ENCODE measurements around the gene CELA2B. TPM values are rescaled to one million over a fixed set of nuclear protein-coding genes. Genes with fewer than 3 reads are reported as not detected.

The CELA2B gene
- total RNA-seq, 1 experiment from 2014 or later = not detected

DNA sequence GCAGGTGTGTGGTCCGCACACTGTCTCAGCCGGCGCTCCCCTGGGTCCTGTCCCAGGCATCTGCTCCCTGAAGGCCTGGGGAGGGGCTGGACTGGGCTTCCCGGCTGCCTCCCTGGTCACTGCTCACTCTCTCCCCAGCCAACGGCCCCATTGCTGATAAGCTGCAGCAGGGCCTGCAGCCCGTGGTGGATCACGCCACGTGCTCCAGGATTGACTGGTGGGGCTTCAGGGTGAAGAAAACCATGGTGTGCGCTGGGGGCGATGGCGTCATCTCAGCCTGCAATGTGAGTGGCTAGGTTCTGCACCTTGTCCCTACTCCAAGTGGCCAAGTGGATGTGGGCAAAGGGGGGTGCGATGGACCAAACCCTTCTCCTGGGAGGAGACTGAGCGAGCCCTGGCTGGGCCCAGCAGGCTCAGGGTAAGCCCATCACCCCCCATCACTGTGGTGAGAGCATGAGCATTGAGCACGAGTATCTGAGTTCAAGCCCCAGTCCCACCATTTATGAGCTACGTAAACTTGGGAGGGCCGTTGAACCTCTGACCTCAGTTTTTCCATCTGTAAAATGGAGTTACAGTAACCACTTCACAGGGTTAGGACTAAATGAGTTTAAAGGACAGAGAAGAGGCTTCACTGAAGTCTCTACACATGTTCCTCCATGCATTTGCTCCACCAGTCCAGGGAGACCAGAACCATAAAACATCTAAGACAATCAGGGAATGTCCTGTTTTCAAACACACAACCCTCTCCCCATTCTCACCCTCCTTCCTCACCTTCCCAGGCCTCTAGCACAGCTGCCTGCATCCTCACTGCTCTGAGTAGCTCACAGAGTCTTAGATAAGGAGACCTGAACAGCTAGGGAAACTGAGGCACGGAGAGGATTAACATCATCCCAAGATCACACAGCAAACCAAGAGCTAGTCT lies 31.2 kb upstream of the CELA2B start:
- no peak for DNase-seq
- CTCF ChIA-PET = no interaction called here
- H3K9me2 ChIP-seq (ENCODE audit: insufficient read depth) = no peaks in the 10 kb centered on the region
- H3K36me3 ChIP-seq (ENCODE audit: low read depth) = no peaks in the 10 kb centered on the region
- no peaks in the 10 kb centered on the region for H3K9me3 ChIP-seq (ENCODE audit: insufficient read depth, low read depth)
- TF ChIP-seq, protein P1, sequence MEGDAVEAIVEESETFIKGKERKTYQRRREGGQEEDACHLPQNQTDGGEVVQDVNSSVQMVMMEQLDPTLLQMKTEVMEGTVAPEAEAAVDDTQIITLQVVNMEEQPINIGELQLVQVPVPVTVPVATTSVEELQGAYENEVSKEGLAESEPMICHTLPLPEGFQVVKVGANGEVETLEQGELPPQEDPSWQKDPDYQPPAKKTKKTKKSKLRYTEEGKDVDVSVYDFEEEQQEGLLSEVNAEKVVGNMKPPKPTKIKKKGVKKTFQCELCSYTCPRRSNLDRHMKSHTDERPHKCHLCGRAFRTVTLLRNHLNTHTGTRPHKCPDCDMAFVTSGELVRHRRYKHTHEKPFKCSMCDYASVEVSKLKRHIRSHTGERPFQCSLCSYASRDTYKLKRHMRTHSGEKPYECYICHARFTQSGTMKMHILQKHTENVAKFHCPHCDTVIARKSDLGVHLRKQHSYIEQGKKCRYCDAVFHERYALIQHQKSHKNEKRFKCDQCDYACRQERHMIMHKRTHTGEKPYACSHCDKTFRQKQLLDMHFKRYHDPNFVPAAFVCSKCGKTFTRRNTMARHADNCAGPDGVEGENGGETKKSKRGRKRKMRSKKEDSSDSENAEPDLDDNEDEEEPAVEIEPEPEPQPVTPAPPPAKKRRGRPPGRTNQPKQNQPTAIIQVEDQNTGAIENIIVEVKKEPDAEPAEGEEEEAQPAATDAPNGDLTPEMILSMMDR (conservative IDR thresholded peaks at IDR 0.05) = no peak
- TF ChIP-seq EZH2 (IDR thresholded peaks at IDR 0.05; ENCODE audit: low read depth) = no peak
- no peak overlapping the region for H3K27ac ChIP-seq
- no peaks in the 10 kb centered on the region for H4K20me1 ChIP-seq (ENCODE audit: insufficient read depth)
- intact Hi-C loops (cut with micrococcal nuclease; ENCODE audit: unreplicated experiment) = no loop called here
- H3K4me1 ChIP-seq (replicated peaks; ENCODE audit: insufficient read depth) = no peaks in the 10 kb centered on the region
- H2AFZ ChIP-seq = no peak overlapping the region
- BruUV-seq (replicated peaks) = no TSS peak
- H3K4me2 ChIP-seq = no peak overlapping the region
- POLR2A ChIA-PET (ENCODE audit: unreplicated experiment) = no interaction called here
- H3K27me3 ChIP-seq (ENCODE audit: insufficient read depth, low read depth) = no peaks in the 10 kb centered on the region
- H3K4me3 ChIP-seq = no peak overlapping the region
- no peaks in the 10 kb centered on the region for H3K79me2 ChIP-seq (ENCODE audit: low read depth)
- H3F3A ChIP-seq (ENCODE audit: insufficient read depth, low read depth) = no peaks in the 10 kb centered on the region

DNA sequence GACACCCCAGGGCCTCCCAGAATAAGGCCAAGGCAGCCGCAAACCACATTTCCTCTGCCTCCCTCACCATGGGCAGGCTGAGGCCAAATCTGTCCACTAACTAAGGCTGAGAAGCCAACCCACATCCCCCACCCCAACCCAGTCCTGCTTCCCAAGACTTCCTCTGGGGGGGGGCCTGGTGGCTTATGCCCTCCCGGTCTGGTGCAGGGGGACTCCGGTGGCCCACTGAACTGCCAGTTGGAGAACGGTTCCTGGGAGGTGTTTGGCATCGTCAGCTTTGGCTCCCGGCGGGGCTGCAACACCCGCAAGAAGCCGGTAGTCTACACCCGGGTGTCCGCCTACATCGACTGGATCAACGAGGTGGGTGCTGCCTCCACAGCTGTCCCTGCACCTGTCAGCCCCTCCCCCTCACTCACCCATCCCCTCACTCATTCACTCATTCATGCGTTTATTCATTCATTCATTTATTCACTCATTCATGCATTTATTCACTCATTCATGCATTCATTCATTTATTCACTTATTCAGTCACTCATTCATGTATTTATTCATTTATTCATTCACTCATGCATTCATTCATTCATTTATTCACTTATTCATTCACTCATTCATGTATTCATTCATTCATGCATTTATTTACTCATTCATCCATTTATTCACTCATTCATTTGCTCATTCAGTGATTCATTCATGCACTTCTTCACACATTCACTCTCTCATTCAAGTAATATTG lies 30.3 kb upstream of the CELA2B start:
- H3K36me3 ChIP-seq (ENCODE audit: low read depth) = no peaks in the 10 kb centered on the region

DNA sequence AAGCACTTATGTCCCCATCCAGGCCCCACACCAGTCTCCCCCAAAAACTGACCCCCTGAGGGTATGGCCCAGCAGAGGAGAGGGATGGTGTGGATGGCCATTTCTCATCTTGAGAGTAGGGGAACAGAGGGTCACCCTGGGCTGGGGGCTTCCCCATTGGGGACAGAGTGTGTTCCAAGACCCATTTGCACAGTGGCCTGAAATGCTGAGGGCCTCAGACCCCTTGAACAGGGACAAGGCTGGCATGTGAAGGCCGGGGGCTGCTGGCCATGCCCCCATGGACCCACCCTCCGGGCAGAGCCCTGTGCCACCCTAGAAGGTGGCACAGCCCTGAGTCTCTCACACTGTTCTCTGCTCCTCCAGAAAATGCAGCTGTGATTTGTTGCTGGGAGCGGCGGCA lies 29.7 kb upstream of the CELA2B start:
- CTCF ChIA-PET = no interaction called here
- TF ChIP-seq, protein P1 (conservative IDR thresholded peaks at IDR 0.05) = no peak
- TF ChIP-seq EZH2 (IDR thresholded peaks at IDR 0.05; ENCODE audit: low read depth) = no peak
- H3K27me3 ChIP-seq (ENCODE audit: insufficient read depth, low read depth) = no peaks in the 10 kb centered on the region
- H4K20me1 ChIP-seq (ENCODE audit: insufficient read depth) = no peaks in the 10 kb centered on the region
- H3F3A ChIP-seq (ENCODE audit: insufficient read depth, low read depth) = no peaks in the 10 kb centered on the region
- no peak overlapping the region for H3K4me3 ChIP-seq
- POLR2A ChIA-PET (ENCODE audit: unreplicated experiment) = no interaction called here
- H3K4me2 ChIP-seq = no peak overlapping the region
- no peaks in the 10 kb centered on the region for H3K4me1 ChIP-seq (replicated peaks; ENCODE audit: insufficient read depth)
- BruUV-seq (replicated peaks) = no TSS peak
- H3K27ac ChIP-seq = no peak overlapping the region
- no peaks in the 10 kb centered on the region for H3K36me3 ChIP-seq (ENCODE audit: low read depth)
- H2AFZ ChIP-seq = no peak overlapping the region
- H3K9me3 ChIP-seq (ENCODE audit: insufficient read depth, low read depth) = no peaks in the 10 kb centered on the region
- intact Hi-C loops (cut with micrococcal nuclease; ENCODE audit: unreplicated experiment) = no loop called here
- H3K9me2 ChIP-seq (ENCODE audit: insufficient read depth) = no peaks in the 10 kb centered on the region
- no peaks in the 10 kb centered on the region for H3K79me2 ChIP-seq (ENCODE audit: low read depth)
- DNase-seq = no peak

More for the DNA sequence above, 30.3 kb upstream of the CELA2B start:
- ChIA-PET POLR2A (ENCODE audit: unreplicated experiment) (no interaction called here), CTCF (no interaction called here)
- H3K79me2 ChIP-seq (ENCODE audit: low read depth) = no peaks in the 10 kb centered on the region
- no peaks in the 10 kb centered on the region for H3F3A ChIP-seq (ENCODE audit: insufficient read depth, low read depth)
- intact Hi-C loops (cut with micrococcal nuclease; ENCODE audit: unreplicated experiment) = no loop called here
- no peak overlapping the region for H3K27ac ChIP-seq
- no peaks in the 10 kb centered on the region for H3K27me3 ChIP-seq (ENCODE audit: insufficient read depth, low read depth)
- H3K9me2 ChIP-seq (ENCODE audit: insufficient read depth) = no peaks in the 10 kb centered on the region
- no peak overlapping the region for H3K4me2 ChIP-seq
- no peak for TF ChIP-seq EZH2 (IDR thresholded peaks at IDR 0.05; ENCODE audit: low read depth)
- TF ChIP-seq, protein P1 (conservative IDR thresholded peaks at IDR 0.05) = no peak
- H3K4me1 ChIP-seq (replicated peaks; ENCODE audit: insufficient read depth) = no peaks in the 10 kb centered on the region
- BruUV-seq (replicated peaks) = no TSS peak
- H3K4me3 ChIP-seq = no peak overlapping the region
- H2AFZ ChIP-seq = no peak overlapping the region
- no peaks in the 10 kb centered on the region for H4K20me1 ChIP-seq (ENCODE audit: insufficient read depth)
- DNase-seq = no peak
- no peaks in the 10 kb centered on the region for H3K9me3 ChIP-seq (ENCODE audit: insufficient read depth, low read depth)

Measured in PC-9 (cell line).